ENCODE data around the gene TBXAS1.
"Not testable (repeated sequence)": the region's sequence is repeated elsewhere in the genome, so short reads cannot be mapped to it uniquely, and the experiment has no call there.

GRCh38 chr7:139835848-139836247 is 6.8 kb downstream of the TBXAS1 start:
- TF ChIP-seq CTCF (conservative IDR thresholded peaks at IDR 0.05; ENCODE audit: low read length); EZH2phosphoT487 (IDR thresholded peaks at IDR 0.05; ENCODE audit: borderline replicate concordance): not testable (repeated sequence)

Data from Loucy (cell line).